ENCODE data around the gene TMEM132D. TPM values are rescaled to one million over a fixed set of nuclear protein-coding genes. Genes with fewer than 3 reads are reported as not detected.

Gene TMEM132D
- total RNA-seq, 1 donor from 2014 or later, result not detected

DNA sequence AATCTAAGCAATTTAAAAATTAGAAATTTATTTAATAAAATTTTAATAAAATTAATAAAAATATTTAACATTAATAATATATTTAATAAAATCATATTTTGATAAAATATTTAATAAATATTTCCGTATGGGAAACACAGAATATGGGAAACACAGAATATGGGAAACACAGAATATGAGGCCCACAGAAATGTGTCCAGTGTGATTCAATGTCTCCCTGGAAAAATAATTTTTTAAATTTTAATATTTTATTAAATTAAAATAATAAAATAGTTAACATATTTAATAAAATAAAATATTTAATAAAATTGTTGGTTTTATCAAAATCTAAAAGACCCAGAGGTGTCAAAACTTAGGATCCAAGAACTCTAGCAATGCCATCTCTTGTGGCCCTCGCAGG, 186.4 kb downstream of the TMEM132D start:
- no peaks in the 10 kb centered on the region for H3K27me3 ChIP-seq
- no peak for DNase-seq (ENCODE audit: extremely low spot score in 2 of 2)
- no peaks in the 10 kb centered on the region for H3K9me3 ChIP-seq
- intact Hi-C loops (cut with DNase I), result loop anchor here (5.0 kb wide), 1 partner anchor 560 kb away; no protein-coding TSS in a partner anchor
- TF ChIP-seq, protein P1, sequence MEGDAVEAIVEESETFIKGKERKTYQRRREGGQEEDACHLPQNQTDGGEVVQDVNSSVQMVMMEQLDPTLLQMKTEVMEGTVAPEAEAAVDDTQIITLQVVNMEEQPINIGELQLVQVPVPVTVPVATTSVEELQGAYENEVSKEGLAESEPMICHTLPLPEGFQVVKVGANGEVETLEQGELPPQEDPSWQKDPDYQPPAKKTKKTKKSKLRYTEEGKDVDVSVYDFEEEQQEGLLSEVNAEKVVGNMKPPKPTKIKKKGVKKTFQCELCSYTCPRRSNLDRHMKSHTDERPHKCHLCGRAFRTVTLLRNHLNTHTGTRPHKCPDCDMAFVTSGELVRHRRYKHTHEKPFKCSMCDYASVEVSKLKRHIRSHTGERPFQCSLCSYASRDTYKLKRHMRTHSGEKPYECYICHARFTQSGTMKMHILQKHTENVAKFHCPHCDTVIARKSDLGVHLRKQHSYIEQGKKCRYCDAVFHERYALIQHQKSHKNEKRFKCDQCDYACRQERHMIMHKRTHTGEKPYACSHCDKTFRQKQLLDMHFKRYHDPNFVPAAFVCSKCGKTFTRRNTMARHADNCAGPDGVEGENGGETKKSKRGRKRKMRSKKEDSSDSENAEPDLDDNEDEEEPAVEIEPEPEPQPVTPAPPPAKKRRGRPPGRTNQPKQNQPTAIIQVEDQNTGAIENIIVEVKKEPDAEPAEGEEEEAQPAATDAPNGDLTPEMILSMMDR (IDR thresholded peaks at IDR 0.05), result no peak
- TF ChIP-seq POLR2AphosphoS5 (IDR thresholded peaks at IDR 0.05; ENCODE audit: insufficient read depth in 1 of 2, low read depth in 1 of 2) (no peak), POLR2A (IDR thresholded peaks at IDR 0.05) (no peak)
- no peaks in the 10 kb centered on the region for H3K36me3 ChIP-seq
- H3K27ac ChIP-seq, result no peak overlapping the region
- no peak overlapping the region for H3K4me3 ChIP-seq
- H3K4me1 ChIP-seq, result no peaks in the 10 kb centered on the region

DNA sequence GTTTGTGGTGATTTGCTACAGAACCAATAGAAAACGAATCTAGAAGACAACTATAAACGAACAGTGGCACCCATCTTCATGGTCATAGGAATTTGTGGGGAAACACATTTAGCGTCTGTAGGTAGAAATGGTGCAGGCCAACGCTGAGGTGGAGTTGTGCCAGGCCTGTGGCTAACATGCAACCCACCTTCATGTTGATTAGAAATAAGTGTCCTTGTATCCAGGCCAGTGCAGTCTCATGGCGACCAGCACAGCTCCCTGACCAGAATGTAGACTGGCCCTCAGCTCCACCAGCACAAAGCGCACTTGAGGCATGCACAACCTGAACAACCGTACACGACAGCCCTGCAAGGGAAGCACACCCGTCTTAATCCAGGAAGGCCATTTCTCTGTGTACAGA, 187.0 kb downstream of the TMEM132D start:
- no peak for TF ChIP-seq POLR2AphosphoS5 (IDR thresholded peaks at IDR 0.05; ENCODE audit: insufficient read depth in 1 of 2, low read depth in 1 of 2)
- TF ChIP-seq POLR2A (IDR thresholded peaks at IDR 0.05), result no peak
- TF ChIP-seq, protein P1 (IDR thresholded peaks at IDR 0.05), result no peak
- Histone ChIP-seq H3K27me3 (no peaks in the 10 kb centered on the region), H3K9me3 (no peaks in the 10 kb centered on the region), H3K27ac (no peak overlapping the region), H3K4me1 (no peaks in the 10 kb centered on the region), H3K36me3 (no peaks in the 10 kb centered on the region), H3K4me3 (no peak overlapping the region)
- DNase-seq (ENCODE audit: extremely low spot score in 2 of 2), result no peak
- intact Hi-C loops (cut with DNase I), result loop anchor here (5.0 kb wide), 1 partner anchor 560 kb away; no protein-coding TSS in a partner anchor

DNA sequence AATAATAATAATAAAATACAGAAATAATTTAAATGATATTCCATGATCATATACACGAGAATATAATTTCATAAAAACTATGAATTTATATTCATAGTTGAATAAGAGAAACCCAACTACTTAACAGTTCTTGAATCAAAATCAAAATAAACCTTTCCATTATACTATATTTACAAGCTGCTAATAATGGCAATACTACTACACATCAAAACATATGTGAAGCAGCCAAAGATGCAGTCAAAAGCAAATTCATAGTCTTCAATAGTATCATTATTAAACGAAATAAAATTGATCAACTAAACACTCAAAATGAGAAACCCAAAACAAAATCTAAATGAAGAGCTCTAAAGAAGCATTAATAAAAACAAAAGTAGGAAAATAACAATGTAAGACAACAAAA, 197.1 kb downstream of the TMEM132D start:
- no peak for DNase-seq (ENCODE audit: extremely low spot score in 2 of 2)
- Histone ChIP-seq H3K4me1 (no peaks in the 10 kb centered on the region), H3K27me3 (no peaks in the 10 kb centered on the region), H3K9me3 (peaks cover 5% of the 10 kb centered on the region), H3K27ac (no peak overlapping the region), H3K4me3 (no peak overlapping the region), H3K36me3 (no peaks in the 10 kb centered on the region)
- intact Hi-C loops (cut with DNase I), result no loop called here
- TF ChIP-seq POLR2A (IDR thresholded peaks at IDR 0.05) (no peak), POLR2AphosphoS5 (IDR thresholded peaks at IDR 0.05; ENCODE audit: insufficient read depth in 1 of 2, low read depth in 1 of 2) (no peak)
- TF ChIP-seq, protein P1 (IDR thresholded peaks at IDR 0.05), result no peak

DNA sequence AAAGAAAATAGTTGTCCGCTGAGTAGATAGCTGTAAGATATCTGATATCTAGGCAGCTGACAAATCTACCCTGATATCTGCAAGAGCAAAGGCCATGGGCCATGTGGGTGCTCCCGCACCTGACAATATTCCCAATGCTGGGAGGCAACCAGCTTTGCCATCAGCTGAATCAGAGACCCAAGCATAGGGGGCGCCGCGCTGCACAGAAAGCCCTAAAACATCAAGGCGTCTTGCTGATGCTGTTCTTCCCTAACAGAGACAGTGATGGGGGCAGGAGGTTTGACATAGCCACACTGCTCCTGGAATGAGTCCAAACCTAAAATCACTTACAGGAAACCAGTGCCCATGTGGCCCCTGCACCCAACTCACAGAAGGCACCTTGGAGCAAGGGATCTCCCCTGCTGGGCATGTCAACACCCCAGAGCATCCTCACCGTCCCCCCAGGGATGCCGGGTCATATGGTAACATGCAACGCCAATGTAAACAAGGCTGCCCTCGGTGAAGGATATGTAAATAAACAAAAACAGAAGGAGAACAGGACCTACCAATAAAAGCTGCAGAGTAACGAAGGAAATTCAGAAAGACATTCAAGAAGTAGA, 199.5 kb downstream of the TMEM132D start:
- Histone ChIP-seq H3K27me3 (no peaks in the 10 kb centered on the region), H3K27ac (no peak overlapping the region), H3K4me1 (no peaks in the 10 kb centered on the region), H3K36me3 (no peaks in the 10 kb centered on the region), H3K4me3 (no peak overlapping the region), H3K9me3 (peaks cover 5% of the 10 kb centered on the region)
- intact Hi-C loops (cut with DNase I), result no loop called here
- no peak for DNase-seq (ENCODE audit: extremely low spot score in 2 of 2)
- no peak for TF ChIP-seq POLR2A (IDR thresholded peaks at IDR 0.05)
- TF ChIP-seq, protein P1 (IDR thresholded peaks at IDR 0.05), result no peak
- no peak for TF ChIP-seq POLR2AphosphoS5 (IDR thresholded peaks at IDR 0.05; ENCODE audit: insufficient read depth in 1 of 2, low read depth in 1 of 2)

DNA sequence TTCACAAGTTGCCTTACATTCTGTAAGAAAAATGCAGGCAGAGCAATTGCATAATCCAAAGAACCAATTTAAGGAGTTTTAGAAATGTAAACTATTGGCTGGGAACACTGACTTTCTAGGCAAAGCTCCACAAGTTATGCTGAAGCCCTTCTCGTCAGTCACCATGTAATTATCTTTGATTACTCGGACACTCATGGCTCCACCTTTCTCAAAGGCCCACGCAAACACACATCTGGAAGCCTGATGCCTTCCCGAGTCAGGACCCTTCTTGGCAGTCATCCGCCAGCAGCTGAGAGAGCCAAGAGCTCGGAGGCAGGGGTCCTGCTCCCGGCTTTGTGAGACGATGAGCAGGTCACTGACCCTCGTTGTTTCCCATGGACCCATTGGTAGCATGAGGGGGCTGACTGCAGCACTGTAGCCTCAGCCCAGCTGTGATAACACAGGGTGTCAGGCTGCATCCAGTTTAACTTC, 202.2 kb downstream of the TMEM132D start:
- Histone ChIP-seq H3K4me1 (no peaks in the 10 kb centered on the region), H3K27ac (no peak overlapping the region), H3K4me3 (no peak overlapping the region), H3K27me3 (no peaks in the 10 kb centered on the region), H3K36me3 (no peaks in the 10 kb centered on the region), H3K9me3 (peaks cover 3% of the 10 kb centered on the region)
- intact Hi-C loops (cut with DNase I), result no loop called here
- no peak for TF ChIP-seq POLR2A (IDR thresholded peaks at IDR 0.05)
- DNase-seq (ENCODE audit: extremely low spot score in 2 of 2), result no peak

Measured in vagina (tissue), 2 donors.